Erythroblast (primary cell): Measurements from ENCODE around the gene FOXP1.

ENCODE experiments used
- GATA1 ChIP-seq: IDR thresholded peaks from 2 replicates; pipeline ENCODE4 v1.6.1; 2011; ENCODE audit warnings: low read depth, mild to moderate bottlenecking, control low read depth, low read length, moderate library complexity
- POLR2A ChIP-seq: IDR thresholded peaks from 2 replicates; pipeline ENCODE4 v1.6.1; 2011; ENCODE audit warnings: mild to moderate bottlenecking, low read length

GRCh38 chr3:71414189-71414927, 169.2 kb downstream of the FOXP1 start:
- no peak for TF ChIP-seq POLR2A
- no peak for TF ChIP-seq GATA1
